ENCODE data around the gene RCAN2.
"Not testable (repeated sequence)": the region's sequence is repeated elsewhere in the genome, so short reads cannot be mapped to it uniquely, and the experiment has no call there.

Gene RCAN2

GRCh38 chr6:46387728-46388127 lies 103.5 kb downstream of the RCAN2 start:
- not testable (repeated sequence) for H3K27me3 ChIP-seq (ENCODE audit: control insufficient read depth in 1 of 2, insufficient read depth in 2 of 2, low read length in 2 of 2); H3K4me1 ChIP-seq (ENCODE audit: control insufficient read depth, insufficient read depth, low read length); H3K9me3 ChIP-seq (ENCODE audit: control insufficient read depth in 2 of 2, low read length in 2 of 2); H3K27ac ChIP-seq (ENCODE audit: low read length); H3K36me3 ChIP-seq (ENCODE audit: control insufficient read depth in 2 of 2, insufficient read depth in 2 of 2, low read length in 2 of 2); H3K4me3 ChIP-seq (ENCODE audit: low read length in 2 of 2); H3K9ac ChIP-seq (ENCODE audit: low read length in 2 of 2)

- H3K4me3 ChIP-seq (ENCODE audit: low read length in 2 of 2) = no peak overlapping the region
- no peak overlapping the region for H3K9ac ChIP-seq (ENCODE audit: low read length in 2 of 2)
- H3K27ac ChIP-seq (ENCODE audit: low read length) = no peak overlapping the region
- H3K36me3 ChIP-seq (ENCODE audit: control insufficient read depth in 2 of 2, insufficient read depth in 2 of 2, low read length in 2 of 2) = no peaks in the 10 kb centered on the region
- peaks cover 11% of the 10 kb centered on the region for H3K4me1 ChIP-seq (ENCODE audit: control insufficient read depth, insufficient read depth, low read length)
- no peaks in the 10 kb centered on the region for H3K27me3 ChIP-seq (ENCODE audit: control insufficient read depth in 1 of 2, insufficient read depth in 2 of 2, low read length in 2 of 2)
- H3K9me3 ChIP-seq (ENCODE audit: control insufficient read depth in 2 of 2, low read length in 2 of 2) = no peaks in the 10 kb centered on the region
Observed at GRCh38 chr6:46381579-46381978, 109.7 kb downstream of the RCAN2 start.

DNA sequence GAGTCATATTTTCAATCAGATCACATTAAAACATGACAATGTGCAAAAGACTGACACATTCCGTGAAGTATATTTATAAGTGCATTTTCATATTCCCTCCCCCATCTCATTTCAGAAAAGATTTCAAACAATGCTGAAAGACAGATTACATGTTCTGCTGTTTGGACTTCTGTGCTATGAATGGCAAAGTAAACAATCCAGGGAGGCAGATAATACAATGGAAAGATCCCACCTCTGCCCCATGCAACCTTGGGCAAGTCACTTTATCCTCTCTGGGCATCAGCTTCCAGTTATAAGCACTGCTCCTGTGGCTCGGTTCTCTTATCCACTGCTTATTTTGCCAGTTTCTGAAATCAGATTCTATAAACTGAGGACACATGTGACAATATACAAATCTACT lies 110.2 kb downstream of the RCAN2 start:
- Histone ChIP-seq H3K27ac (ENCODE audit: low read length) (no peak overlapping the region), H3K9me3 (ENCODE audit: control insufficient read depth in 2 of 2, low read length in 2 of 2) (no peaks in the 10 kb centered on the region), H3K27me3 (ENCODE audit: control insufficient read depth in 1 of 2, insufficient read depth in 2 of 2, low read length in 2 of 2) (no peaks in the 10 kb centered on the region), H3K36me3 (ENCODE audit: control insufficient read depth in 2 of 2, insufficient read depth in 2 of 2, low read length in 2 of 2) (no peaks in the 10 kb centered on the region), H3K4me1 (ENCODE audit: control insufficient read depth, insufficient read depth, low read length) (peaks cover 11% of the 10 kb centered on the region), H3K4me3 (ENCODE audit: low read length in 2 of 2) (no peak overlapping the region), H3K9ac (ENCODE audit: low read length in 2 of 2) (no peak overlapping the region)

- H3K9ac ChIP-seq (ENCODE audit: low read length in 2 of 2) = no peak overlapping the region
- H3K27me3 ChIP-seq (ENCODE audit: control insufficient read depth in 1 of 2, insufficient read depth in 2 of 2, low read length in 2 of 2) = no peaks in the 10 kb centered on the region
- no peaks in the 10 kb centered on the region for H3K9me3 ChIP-seq (ENCODE audit: control insufficient read depth in 2 of 2, low read length in 2 of 2)
- H3K27ac ChIP-seq (ENCODE audit: low read length) = no peak overlapping the region
- peaks cover 11% of the 10 kb centered on the region for H3K4me1 ChIP-seq (ENCODE audit: control insufficient read depth, insufficient read depth, low read length)
- no peak overlapping the region for H3K4me3 ChIP-seq (ENCODE audit: low read length in 2 of 2)
- H3K36me3 ChIP-seq (ENCODE audit: control insufficient read depth in 2 of 2, insufficient read depth in 2 of 2, low read length in 2 of 2) = no peaks in the 10 kb centered on the region
Observed at GRCh38 chr6:46380152-46380807, 111.0 kb downstream of the RCAN2 start.

DNA sequence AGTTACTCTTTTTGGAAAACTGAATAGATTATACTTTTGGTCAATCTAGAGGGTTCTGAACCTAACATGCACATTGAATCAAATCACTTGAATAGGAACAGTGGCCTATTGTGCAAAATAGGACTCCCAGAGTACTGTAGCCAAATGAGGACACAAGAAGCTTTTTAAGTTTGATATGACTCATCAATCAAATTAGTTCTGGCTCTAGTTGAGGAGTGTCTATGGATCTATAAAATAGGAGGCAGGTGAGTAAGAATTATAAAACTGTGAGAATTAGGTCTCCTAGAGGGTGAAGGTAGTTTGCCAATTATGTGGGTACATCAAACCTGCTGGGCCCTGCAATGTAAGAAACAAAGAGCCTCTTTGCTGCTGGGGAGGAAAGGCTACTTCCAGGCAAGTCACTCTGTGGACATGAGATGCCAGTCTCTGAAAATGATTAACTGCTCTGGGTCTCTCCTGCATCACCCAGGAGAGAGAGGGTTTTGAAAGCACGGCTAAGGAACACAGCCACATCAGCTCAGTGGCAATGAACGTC lies 112.3 kb downstream of the RCAN2 start:
- H3K9ac ChIP-seq (ENCODE audit: low read length in 2 of 2) = no peak overlapping the region
- H3K36me3 ChIP-seq (ENCODE audit: control insufficient read depth in 2 of 2, insufficient read depth in 2 of 2, low read length in 2 of 2) = no peaks in the 10 kb centered on the region
- no peaks in the 10 kb centered on the region for H3K9me3 ChIP-seq (ENCODE audit: control insufficient read depth in 2 of 2, low read length in 2 of 2)
- H3K4me3 ChIP-seq (ENCODE audit: low read length in 2 of 2) = no peak overlapping the region
- H3K27ac ChIP-seq (ENCODE audit: low read length) = no peak overlapping the region
- H3K27me3 ChIP-seq (ENCODE audit: control insufficient read depth in 1 of 2, insufficient read depth in 2 of 2, low read length in 2 of 2) = no peaks in the 10 kb centered on the region
- peaks cover 11% of the 10 kb centered on the region for H3K4me1 ChIP-seq (ENCODE audit: control insufficient read depth, insufficient read depth, low read length)

- Histone ChIP-seq H3K9me3 (ENCODE audit: control insufficient read depth in 2 of 2, low read length in 2 of 2) (no peaks in the 10 kb centered on the region), H3K27me3 (ENCODE audit: control insufficient read depth in 1 of 2, insufficient read depth in 2 of 2, low read length in 2 of 2) (no peaks in the 10 kb centered on the region), H3K4me1 (ENCODE audit: control insufficient read depth, insufficient read depth, low read length) (peaks cover 11% of the 10 kb centered on the region), H3K36me3 (ENCODE audit: control insufficient read depth in 2 of 2, insufficient read depth in 2 of 2, low read length in 2 of 2) (no peaks in the 10 kb centered on the region), H3K27ac (ENCODE audit: low read length) (no peak overlapping the region), H3K9ac (ENCODE audit: low read length in 2 of 2) (no peak overlapping the region), H3K4me3 (ENCODE audit: low read length in 2 of 2) (no peak overlapping the region)
Observed at GRCh38 chr6:46378161-46378881, 112.9 kb downstream of the RCAN2 start.

DNA sequence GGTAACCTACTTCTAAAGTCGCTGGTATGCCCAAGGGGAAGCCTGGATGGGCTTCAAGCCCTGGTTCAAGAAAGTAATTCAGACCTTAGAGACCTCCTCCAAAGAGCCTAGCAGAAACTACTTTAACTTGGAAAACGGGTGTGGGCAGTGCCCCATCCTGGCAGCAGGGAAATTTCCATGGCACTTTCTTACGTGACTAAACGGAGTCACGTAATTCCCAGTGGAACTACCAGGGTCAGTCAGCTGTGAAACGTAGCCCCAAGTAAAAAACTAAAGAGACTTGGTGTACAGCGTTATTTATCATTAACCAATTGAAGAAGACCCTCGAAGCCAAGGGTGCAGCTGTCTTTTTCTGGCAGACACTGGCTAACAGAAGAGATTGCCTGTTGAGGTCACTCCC lies 114.0 kb downstream of the RCAN2 start:
- no peaks in the 10 kb centered on the region for H3K36me3 ChIP-seq (ENCODE audit: control insufficient read depth in 2 of 2, insufficient read depth in 2 of 2, low read length in 2 of 2)
- H3K9me3 ChIP-seq (ENCODE audit: control insufficient read depth in 2 of 2, low read length in 2 of 2) = no peaks in the 10 kb centered on the region
- no peak overlapping the region for H3K4me3 ChIP-seq (ENCODE audit: low read length in 2 of 2)
- H3K27me3 ChIP-seq (ENCODE audit: control insufficient read depth in 1 of 2, insufficient read depth in 2 of 2, low read length in 2 of 2) = no peaks in the 10 kb centered on the region
- no peak overlapping the region for H3K9ac ChIP-seq (ENCODE audit: low read length in 2 of 2)
- H3K27ac ChIP-seq (ENCODE audit: low read length) = no peak overlapping the region
- peaks cover 11% of the 10 kb centered on the region for H3K4me1 ChIP-seq (ENCODE audit: control insufficient read depth, insufficient read depth, low read length)

DNA sequence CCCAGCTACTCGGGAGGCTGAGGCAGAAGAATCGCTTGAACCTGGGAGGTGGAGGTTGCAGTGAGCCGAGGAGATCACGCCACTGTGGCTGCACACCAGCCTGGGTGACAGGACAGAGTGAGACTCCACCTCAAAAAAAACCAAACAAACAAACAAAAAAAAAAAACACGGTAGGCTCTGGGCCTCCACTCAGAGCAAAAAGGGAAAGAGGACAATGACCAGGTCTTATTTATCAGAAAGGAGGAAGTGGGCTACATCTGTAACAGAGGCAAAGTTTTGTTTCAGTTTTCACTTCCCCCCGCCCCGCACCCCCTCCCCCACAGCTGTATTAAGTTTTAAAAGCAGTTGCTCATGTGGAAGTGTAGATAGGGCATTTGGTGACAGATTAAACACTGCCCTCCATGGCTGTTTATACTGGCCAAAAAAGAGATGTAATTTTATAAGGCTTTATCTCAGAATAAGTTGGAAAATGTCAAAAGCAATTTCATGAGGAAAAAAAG lies 114.6 kb downstream of the RCAN2 start:
- H3K36me3 ChIP-seq (ENCODE audit: control insufficient read depth in 2 of 2, insufficient read depth in 2 of 2, low read length in 2 of 2) = no peaks in the 10 kb centered on the region
- H3K27me3 ChIP-seq (ENCODE audit: control insufficient read depth in 1 of 2, insufficient read depth in 2 of 2, low read length in 2 of 2) = no peaks in the 10 kb centered on the region
- no peak overlapping the region for H3K9ac ChIP-seq (ENCODE audit: low read length in 2 of 2)
- no peak overlapping the region for H3K27ac ChIP-seq (ENCODE audit: low read length)
- H3K9me3 ChIP-seq (ENCODE audit: control insufficient read depth in 2 of 2, low read length in 2 of 2) = no peaks in the 10 kb centered on the region
- H3K4me3 ChIP-seq (ENCODE audit: low read length in 2 of 2) = no peak overlapping the region
- peaks cover 11% of the 10 kb centered on the region for H3K4me1 ChIP-seq (ENCODE audit: control insufficient read depth, insufficient read depth, low read length)

GRCh38 chr6:46370622-46371021 lies 120.6 kb downstream of the RCAN2 start:
- H3K27ac ChIP-seq (ENCODE audit: low read length) = no peak overlapping the region
- no peaks in the 10 kb centered on the region for H3K36me3 ChIP-seq (ENCODE audit: control insufficient read depth in 2 of 2, insufficient read depth in 2 of 2, low read length in 2 of 2)
- no peak overlapping the region for H3K4me3 ChIP-seq (ENCODE audit: low read length in 2 of 2)
- H3K9ac ChIP-seq (ENCODE audit: low read length in 2 of 2) = no peak overlapping the region
- H3K9me3 ChIP-seq (ENCODE audit: control insufficient read depth in 2 of 2, low read length in 2 of 2) = no peaks in the 10 kb centered on the region
- no peaks in the 10 kb centered on the region for H3K4me1 ChIP-seq (ENCODE audit: control insufficient read depth, insufficient read depth, low read length)
- H3K27me3 ChIP-seq (ENCODE audit: control insufficient read depth in 1 of 2, insufficient read depth in 2 of 2, low read length in 2 of 2) = no peaks in the 10 kb centered on the region

- no peak overlapping the region for H3K4me3 ChIP-seq (ENCODE audit: low read length in 2 of 2)
- H3K36me3 ChIP-seq (ENCODE audit: control insufficient read depth in 2 of 2, insufficient read depth in 2 of 2, low read length in 2 of 2) = no peaks in the 10 kb centered on the region
- H3K9me3 ChIP-seq (ENCODE audit: control insufficient read depth in 2 of 2, low read length in 2 of 2) = no peaks in the 10 kb centered on the region
- no peaks in the 10 kb centered on the region for H3K27me3 ChIP-seq (ENCODE audit: control insufficient read depth in 1 of 2, insufficient read depth in 2 of 2, low read length in 2 of 2)
- no peaks in the 10 kb centered on the region for H3K4me1 ChIP-seq (ENCODE audit: control insufficient read depth, insufficient read depth, low read length)
- H3K27ac ChIP-seq (ENCODE audit: low read length) = no peak overlapping the region
- no peak overlapping the region for H3K9ac ChIP-seq (ENCODE audit: low read length in 2 of 2)
Observed at GRCh38 chr6:46368169-46368536, 123.1 kb downstream of the RCAN2 start.
